GM18951 (cell line): Measurements from ENCODE around the gene TMEM178B.
"Not testable (repeated sequence)": the region's sequence is repeated elsewhere in the genome, so short reads cannot be mapped to it uniquely, and the experiment has no call there.

Source experiments
- POLR2A ChIP-seq: IDR thresholded peaks from 4 replicates; pipeline ENCODE4 v1.6.1; 2011; ENCODE audit warnings: mild to moderate bottlenecking; ENCODE audit not compliant: insufficient read length, insufficient read depth; ENCODE audit errors: extremely low read depth
- in situ Hi-C: fragments of 300-500 bp; cut with MboI; formaldehyde crosslinking; loops from one replicate; pipeline ENCODE4 v1.12.0; 2022; ENCODE audit warnings: low sequenced_read_pairs, mixed read lengths, inconsistent platforms; ENCODE audit not compliant: unreplicated experiment

The TMEM178B gene

GRCh38 chr7:141397236-141398163 lies 323.6 kb downstream of the TMEM178B start:
- in situ Hi-C loops: no loop called here
- TF ChIP-seq POLR2A: no peak

- in situ Hi-C loops: no loop called here
Observed at GRCh38 chr7:141400356-141400755, 326.5 kb downstream of the TMEM178B start.

GRCh38 chr7:141402277-141402996 lies 328.6 kb downstream of the TMEM178B start:
- in situ Hi-C loops: no loop called here
- no peak for TF ChIP-seq POLR2A

More at GRCh38 chr7:141400356-141400755, 326.5 kb downstream of the TMEM178B start:
- TF ChIP-seq POLR2A: no peak

- in situ Hi-C loops: not testable (repeated sequence)
Observed at GRCh38 chr7:141403846-141404245, 330.0 kb downstream of the TMEM178B start.

- in situ Hi-C loops: no loop called here
- no peak for TF ChIP-seq POLR2A
Observed at GRCh38 chr7:141406347-141406746, 332.5 kb downstream of the TMEM178B start.

GRCh38 chr7:141407893-141408292 lies 334.0 kb downstream of the TMEM178B start:
- no peak for TF ChIP-seq POLR2A
- in situ Hi-C loops: no loop called here

- TF ChIP-seq POLR2A: no peak
- in situ Hi-C loops: no loop called here
Observed at GRCh38 chr7:141408440-141408839, 334.6 kb downstream of the TMEM178B start.

GRCh38 chr7:141409219-141409618 lies 335.4 kb downstream of the TMEM178B start:
- no peak for TF ChIP-seq POLR2A
- in situ Hi-C loops: no loop called here

- in situ Hi-C loops: no loop called here
- no peak for TF ChIP-seq POLR2A
Observed at GRCh38 chr7:141409801-141410329, 336.0 kb downstream of the TMEM178B start.

- in situ Hi-C loops: no loop called here
- TF ChIP-seq POLR2A: no peak
Observed at GRCh38 chr7:141410353-141411000, 336.6 kb downstream of the TMEM178B start.

GRCh38 chr7:141411133-141411532 lies 337.3 kb downstream of the TMEM178B start:
- no peak for TF ChIP-seq POLR2A
- in situ Hi-C loops: no loop called here

- in situ Hi-C loops: no loop called here
- no peak for TF ChIP-seq POLR2A
Observed at GRCh38 chr7:141415999-141416398, 342.1 kb downstream of the TMEM178B start.

GRCh38 chr7:141416650-141417270 lies 342.9 kb downstream of the TMEM178B start:
- no peak for TF ChIP-seq POLR2A
- in situ Hi-C loops: no loop called here
